GM23338 (cell line): ENCODE data around the gene STK24. TPM values are rescaled to one million over a fixed set of nuclear protein-coding genes. Genes with fewer than 3 reads are reported as not detected.

Experiments used
- ATAC-seq: fragments of 200-7000 bp; cut with Tn5 transposase; 3 replicates; pipeline ENCODE4 v1.9.1; 2020
- DNase-seq: peaks from one replicate; pipeline ENCODE4 v3.0.0-alpha.2; 2015; ENCODE audit warnings: low spot score
- H2AFZ ChIP-seq: fragments of 200-600 bp; sonication (generic); 2 replicates; pipeline ENCODE4 v1.8.0; 2016; ENCODE audit warnings: antibody characterized with exemption, mild to moderate bottlenecking, moderate library complexity
- H3F3A ChIP-seq: fragments of 200-600 bp; sonication (generic); replicated peaks from 2 replicates; pipeline ENCODE4 v1.8.0; 2017; ENCODE audit warnings: antibody characterized with exemption, mixed run types, low read depth
- H3K27ac ChIP-seq: fragments of 200-600 bp; sonication (generic); 2 replicates; pipeline ENCODE4 v1.6.1; 2016; ENCODE audit warnings: low read depth
- H3K27me3 ChIP-seq: fragments of 200-600 bp; sonication (generic); 2 replicates; pipeline ENCODE4 v1.8.0; 2016; ENCODE audit warnings: mild to moderate bottlenecking, mixed run types, moderate library complexity; ENCODE audit not compliant: insufficient read depth
- H3K36me3 ChIP-seq: fragments of 200-600 bp; sonication (generic); 2 replicates; pipeline ENCODE4 v1.8.0; 2016; ENCODE audit warnings: mild to moderate bottlenecking; ENCODE audit not compliant: insufficient read depth
- H3K4me1 ChIP-seq: fragments of 200-600 bp; sonication (generic); 2 replicates; pipeline ENCODE4 v1.8.0; 2016; ENCODE audit warnings: mild to moderate bottlenecking, moderate library complexity; ENCODE audit not compliant: insufficient read depth
- H3K4me2 ChIP-seq: fragments of 200-600 bp; sonication (generic); 2 replicates; pipeline ENCODE4 v1.7.1; 2017; ENCODE audit warnings: mixed run types
- H3K4me3 ChIP-seq: fragments of 200-600 bp; sonication (generic); 2 replicates; pipeline ENCODE4 v1.6.1; 2016; ENCODE audit warnings: mixed run types
- H3K79me2 ChIP-seq: fragments of 200-600 bp; sonication (generic); replicated peaks from 2 replicates; pipeline ENCODE4 v1.8.0; 2017; ENCODE audit warnings: mild to moderate bottlenecking; ENCODE audit not compliant: insufficient read depth
- H3K9me2 ChIP-seq: fragments of 200-600 bp; sonication (generic); 2 replicates; pipeline ENCODE4 v1.8.0; 2017; ENCODE audit not compliant: insufficient read depth
- H4K20me1 ChIP-seq: fragments of 200-600 bp; sonication (generic); replicated peaks from 2 replicates; pipeline ENCODE4 v1.8.0; 2017; ENCODE audit warnings: mild to moderate bottlenecking; ENCODE audit not compliant: insufficient read depth
- H3K27ac Mint-ChIP-seq: 2 replicates; pipeline ENCODE4 v1.8.0; 2020; ENCODE audit warnings: inconsistent platforms, mild to moderate bottlenecking, moderate library complexity, mixed read lengths
- H3K27me3 Mint-ChIP-seq: 3 replicates; pipeline ENCODE4 v1.8.0; 2022; ENCODE audit warnings: low read depth, mild to moderate bottlenecking, moderate library complexity, mixed read lengths, inconsistent platforms; ENCODE audit not compliant: insufficient read depth, poor library complexity
- H3K36me3 Mint-ChIP-seq: 3 replicates; pipeline ENCODE4 v1.8.0; 2021; ENCODE audit warnings: low read depth, mild to moderate bottlenecking, inconsistent platforms, moderate library complexity, mixed read lengths
- H3K4me1 Mint-ChIP-seq: 3 replicates; pipeline ENCODE4 v1.8.0; 2020; ENCODE audit warnings: mild to moderate bottlenecking, inconsistent platforms, mixed read lengths
- H3K4me3 Mint-ChIP-seq: 3 replicates; pipeline ENCODE4 v1.8.0; 2021; ENCODE audit warnings: moderate library complexity, mild to moderate bottlenecking, inconsistent platforms, mixed read lengths
- H3K9me3 Mint-ChIP-seq: 3 replicates; pipeline ENCODE4 v1.8.0; 2020; ENCODE audit warnings: moderate library complexity, mild to moderate bottlenecking, inconsistent platforms, mixed read lengths
- NANOG ChIP-seq: IDR thresholded peaks from 2 replicates; pipeline ENCODE4 v1.6.1; 2016; ENCODE audit warnings: antibody characterized with exemption, borderline replicate concordance
- POLR2AphosphoS5 ChIP-seq: IDR thresholded peaks from 2 replicates; pipeline ENCODE4 v1.6.1; 2016; ENCODE audit warnings: antibody characterized with exemption, low read depth
- polyA plus RNA-seq: library from polyadenylated mRNA; unstranded; fragments of >200 nt; fragmentation: Nextera tagmentation; extraction: Ambion mirVana; gene quantifications from 2 replicates; pipeline ENCODE4 v1.2.1, GENCODE V29; 2016
- total RNA-seq: library from RNA; depleted of rRNA; stranded (reverse); fragments of >200 nt; shearing (Covaris generic); gene quantifications from 2 replicates; pipeline ENCODE4 v1.2.3, GENCODE V29; 2014
- TF ChIP-seq, protein P1 (sequence below): IDR thresholded peaks from one replicate; pipeline ENCODE4 v1.6.1; 2018; ENCODE audit warnings: antibody characterized with exemption; ENCODE audit not compliant: unreplicated experiment

Gene STK24
- total and polyA plus RNA-seq, 2 experiments from 2014 or later: 56.5 to 144 TPM

DNA sequence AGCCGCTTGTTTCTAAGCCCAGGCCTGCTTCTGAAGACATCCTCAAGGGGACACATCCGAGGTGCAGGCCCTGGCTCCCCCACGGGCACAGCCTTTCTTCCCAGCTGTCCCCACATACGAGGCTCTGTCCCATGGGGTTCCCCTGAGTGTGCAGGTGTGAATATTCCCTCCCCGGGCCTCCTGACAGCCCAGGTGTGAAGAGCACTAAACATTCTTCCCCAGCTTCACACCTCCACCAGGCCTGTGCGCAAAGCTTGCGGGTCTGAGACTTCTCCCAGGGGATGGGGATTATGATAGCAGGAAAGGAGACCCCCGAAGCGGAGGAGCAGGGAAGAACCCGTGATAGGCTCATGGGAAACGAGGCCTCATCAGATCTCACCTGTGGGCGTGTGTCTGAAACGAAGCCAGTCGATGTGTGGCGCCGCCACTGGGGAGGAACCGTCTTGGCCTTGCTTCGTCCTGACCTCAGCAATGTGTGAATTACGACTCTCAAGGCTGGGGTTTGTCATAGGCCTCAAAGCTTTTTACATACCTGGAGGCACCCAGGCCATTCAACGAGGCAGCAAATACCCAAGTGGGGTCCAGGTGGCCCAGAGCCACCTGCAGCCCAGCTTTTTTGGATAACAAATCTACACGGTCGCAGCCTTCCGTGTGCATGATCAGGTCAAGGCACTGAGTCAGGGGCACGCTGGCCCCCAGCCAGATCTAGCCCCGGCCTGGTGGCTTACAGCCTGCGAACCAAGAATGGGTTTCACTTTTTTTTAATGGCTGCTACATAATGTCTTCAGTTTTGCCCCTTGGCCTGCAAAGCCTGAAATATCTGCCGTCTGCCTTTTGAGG is 134.3 kb downstream of the STK24 start (continued):
- TF ChIP-seq, protein P1, sequence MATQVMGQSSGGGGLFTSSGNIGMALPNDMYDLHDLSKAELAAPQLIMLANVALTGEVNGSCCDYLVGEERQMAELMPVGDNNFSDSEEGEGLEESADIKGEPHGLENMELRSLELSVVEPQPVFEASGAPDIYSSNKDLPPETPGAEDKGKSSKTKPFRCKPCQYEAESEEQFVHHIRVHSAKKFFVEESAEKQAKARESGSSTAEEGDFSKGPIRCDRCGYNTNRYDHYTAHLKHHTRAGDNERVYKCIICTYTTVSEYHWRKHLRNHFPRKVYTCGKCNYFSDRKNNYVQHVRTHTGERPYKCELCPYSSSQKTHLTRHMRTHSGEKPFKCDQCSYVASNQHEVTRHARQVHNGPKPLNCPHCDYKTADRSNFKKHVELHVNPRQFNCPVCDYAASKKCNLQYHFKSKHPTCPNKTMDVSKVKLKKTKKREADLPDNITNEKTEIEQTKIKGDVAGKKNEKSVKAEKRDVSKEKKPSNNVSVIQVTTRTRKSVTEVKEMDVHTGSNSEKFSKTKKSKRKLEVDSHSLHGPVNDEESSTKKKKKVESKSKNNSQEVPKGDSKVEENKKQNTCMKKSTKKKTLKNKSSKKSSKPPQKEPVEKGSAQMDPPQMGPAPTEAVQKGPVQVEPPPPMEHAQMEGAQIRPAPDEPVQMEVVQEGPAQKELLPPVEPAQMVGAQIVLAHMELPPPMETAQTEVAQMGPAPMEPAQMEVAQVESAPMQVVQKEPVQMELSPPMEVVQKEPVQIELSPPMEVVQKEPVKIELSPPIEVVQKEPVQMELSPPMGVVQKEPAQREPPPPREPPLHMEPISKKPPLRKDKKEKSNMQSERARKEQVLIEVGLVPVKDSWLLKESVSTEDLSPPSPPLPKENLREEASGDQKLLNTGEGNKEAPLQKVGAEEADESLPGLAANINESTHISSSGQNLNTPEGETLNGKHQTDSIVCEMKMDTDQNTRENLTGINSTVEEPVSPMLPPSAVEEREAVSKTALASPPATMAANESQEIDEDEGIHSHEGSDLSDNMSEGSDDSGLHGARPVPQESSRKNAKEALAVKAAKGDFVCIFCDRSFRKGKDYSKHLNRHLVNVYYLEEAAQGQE: no peak
- TF ChIP-seq POLR2AphosphoS5: no peak

DNA sequence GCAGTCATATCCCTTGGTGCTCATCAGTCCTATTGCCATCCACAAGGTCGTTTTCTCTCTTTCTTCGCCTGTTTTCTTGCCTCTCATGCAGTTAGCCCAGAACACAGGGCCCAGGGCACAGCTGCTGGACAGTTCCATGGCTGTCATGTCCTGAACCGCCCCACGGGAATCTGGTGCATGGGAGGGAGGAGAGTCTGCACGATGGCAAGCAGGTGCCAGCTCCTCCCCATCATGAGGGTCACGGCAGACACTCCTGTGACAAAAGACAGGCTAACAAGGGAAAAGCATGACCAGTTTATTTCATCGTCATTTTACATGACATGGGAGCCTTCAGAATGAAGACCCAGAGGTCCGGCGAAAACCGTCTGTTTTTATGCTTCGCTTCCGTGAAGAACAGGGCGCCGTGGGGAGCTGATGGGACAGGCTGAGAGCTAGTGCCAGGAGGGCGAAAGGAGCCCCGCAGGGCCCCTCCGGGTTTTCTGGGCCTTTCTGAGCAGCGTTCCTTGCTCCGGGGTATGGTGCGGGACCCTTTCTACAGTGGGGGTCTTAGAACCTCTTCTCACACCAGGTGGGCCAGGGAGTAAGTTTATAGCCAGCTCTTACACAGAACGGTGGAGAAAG is 135.7 kb downstream of the STK24 start:
- H3K4me2 ChIP-seq: no peak overlapping the region
- no peak overlapping the region for H3K4me3 ChIP-seq
- H3K36me3 ChIP-seq: no peaks in the 10 kb centered on the region
- peaks cover 5% of the 10 kb centered on the region for H3K4me1 ChIP-seq
- H3K27me3 ChIP-seq: no peaks in the 10 kb centered on the region
- no peaks in the 10 kb centered on the region for H3K79me2 ChIP-seq
- no peak for TF ChIP-seq NANOG
- TF ChIP-seq, protein P1: peak; percentile 24
- no peaks in the 10 kb centered on the region for H3K9me2 ChIP-seq
- H3K27ac ChIP-seq: no peak overlapping the region
- Mint-ChIP-seq H3K4me3 (no peak overlapping the region), H3K4me1 (peaks cover 11% of the 10 kb centered on the region), H3K36me3 (peaks cover 19% of the 10 kb centered on the region), H3K27ac (no peak overlapping the region), H3K9me3 (no peaks in the 10 kb centered on the region; the same call in 2 of the 3 replicates), H3K27me3 (peaks cover 25% of the 10 kb centered on the region)
- ATAC-seq (no peak), DNase-seq (no peak)
- H2AFZ ChIP-seq: no peak overlapping the region
- no peaks in the 10 kb centered on the region for H3F3A ChIP-seq
- H4K20me1 ChIP-seq: no peaks in the 10 kb centered on the region
